HCT116 (cell line): Measurements from ENCODE around the gene PDE4A. TPM values are rescaled to one million over a fixed set of nuclear protein-coding genes. Genes with fewer than 3 reads are reported as not detected.

ENCODE experiments used
- ATAC-seq: fragments of 200-7000 bp; cut with Tn5 transposase; 2 replicates; pipeline ENCODE4 v1.9.1; 2020; ENCODE audit warnings: mild to moderate bottlenecking, moderate library complexity
- BruUV-seq: library from RNA; stranded (reverse); fragments of 400-500 nt; replicated peaks from 2 replicates; lab custom pipeline; 2021; lab: Mats Ljungman, UMichigan
- CTCF ChIA-PET: fragments of 300-600 bp; sonication (Branson Sonifier 250); formaldehyde crosslinking; loops from one replicate; lab custom pipeline; 2021; ENCODE audit warnings: antibody characterized with exemption; lab: Charles Lee
- POLR2A ChIA-PET: fragments of 300-600, 350-600 bp; sonication (Branson Sonifier 250); formaldehyde crosslinking; loops from one replicate; lab custom pipeline; 2021; ENCODE audit warnings: antibody characterized with exemption; lab: Charles Lee
- RAD21 ChIA-PET, 2 experiments: fragments of 300-600 bp; sonication (Branson Sonifier 250); formaldehyde crosslinking; loops; one replicate each; lab custom pipeline; 2023; ENCODE audit warnings: low total read pairs in 2 of 2; ENCODE audit not compliant: uncharacterized antibody in 2 of 2, unreplicated experiment in 2 of 2, low non-redundant PET in 1 of 2; lab: Charles Lee
- DNase-seq: peaks from one replicate; pipeline ENCODE4 v3.0.0-alpha.2; 2010; ENCODE audit warnings: low read depth, low spot score
- H2AFZ ChIP-seq: fragments of 200-600 bp; shearing (Covaris generic), sonication (generic); 2 replicates; pipeline ENCODE4 v1.6.1; 2017; ENCODE audit warnings: low read depth, mixed run types, mixed read lengths, antibody characterized with exemption, low read length; ENCODE audit not compliant: poor library complexity, severe bottlenecking
- H3K27ac ChIP-seq: 2 replicates; pipeline ENCODE4 v1.5.1; 2012; ENCODE audit warnings: low read depth, low read length
- H3K27me3 ChIP-seq: fragments of 200-600 bp; sonication (generic); 2 replicates; pipeline ENCODE4 v1.6.1; 2016; ENCODE audit warnings: mixed run types, low read length, mixed read lengths; ENCODE audit not compliant: insufficient read depth
- H3K36me3 ChIP-seq, 2 experiments: fragments of 200-500 bp in 1 of 2; fragments of 200-600 bp in 1 of 2; sonication (Bioruptor generic) in 1 of 2; sonication (generic) in 1 of 2; 2 replicates each; pipeline versions ENCODE4 v1.5.1 to v1.6.1; 2014 to 2016; ENCODE audit warnings: low read length in 2 of 2, inconsistent platforms in 1 of 2, mixed read lengths in 1 of 2, mixed run types in 1 of 2; ENCODE audit not compliant: insufficient read depth in 2 of 2, control insufficient read depth in 1 of 2
- H3K4me1 ChIP-seq, 2 experiments: fragments of 200-600 bp in 1 of 2; sonication (generic) in 1 of 2; 2 replicates each; pipeline versions ENCODE4 v1.5.1 to v1.6.1; 2012 to 2017; ENCODE audit warnings: low read length in 2 of 2, inconsistent platforms in 1 of 2, mild to moderate bottlenecking in 1 of 2, mixed read lengths in 1 of 2, mixed run types in 1 of 2, moderate library complexity in 1 of 2; ENCODE audit not compliant: insufficient read depth in 2 of 2, control insufficient read depth in 1 of 2
- H3K4me2 ChIP-seq: fragments of 200-600 bp; sonication (generic); 2 replicates; pipeline ENCODE4 v1.6.1; 2017; ENCODE audit warnings: mixed run types, low read length, mixed read lengths
- H3K4me3 ChIP-seq, 2 experiments: fragments of 200-600 bp in 1 of 2; sonication (generic) in 1 of 2; replicated peaks in 1 of 2; 2 replicates each; pipeline ENCODE4 v1.5.1; 2011 to 2016; ENCODE audit warnings: low read length in 2 of 2, control low read depth in 1 of 2, low read depth in 1 of 2, mild to moderate bottlenecking in 1 of 2, mixed read lengths in 1 of 2, mixed run types in 1 of 2
- H3K79me2 ChIP-seq: fragments of 200-600 bp; sonication (generic); 2 replicates; pipeline ENCODE4 v1.6.1; 2017; ENCODE audit warnings: mild to moderate bottlenecking, mixed run types, low read length, moderate library complexity, mixed read lengths; ENCODE audit not compliant: insufficient read depth
- H3K9ac ChIP-seq: fragments of 200-600 bp; sonication (generic); 2 replicates; pipeline ENCODE4 v1.6.1; 2016; ENCODE audit warnings: low read length, mixed read lengths
- H3K9me2 ChIP-seq: fragments of 200-600 bp; sonication (generic), shearing (Covaris generic); 2 replicates; pipeline ENCODE4 v1.6.1; 2017; ENCODE audit warnings: mixed run types, mild to moderate bottlenecking, moderate library complexity; ENCODE audit not compliant: insufficient read depth
- H3K9me3 ChIP-seq, 2 experiments: fragments of 200-500 bp in 1 of 2; fragments of 200-600 bp in 1 of 2; sonication (Bioruptor generic) in 1 of 2; sonication (generic) in 1 of 2; 2 replicates each; pipeline ENCODE4 v1.6.1; 2014 to 2017; ENCODE audit warnings: low read length in 2 of 2, mixed read lengths in 2 of 2, inconsistent platforms in 1 of 2, low read depth in 1 of 2, mild to moderate bottlenecking in 1 of 2, mixed run types in 1 of 2, moderate library complexity in 1 of 2; ENCODE audit not compliant: control insufficient read depth in 1 of 2, insufficient read depth in 1 of 2
- H4K20me1 ChIP-seq: fragments of 200-600 bp; sonication (generic), shearing (Covaris generic); 2 replicates; pipeline ENCODE4 v1.6.1; 2017; ENCODE audit warnings: mixed run types, mild to moderate bottlenecking, moderate library complexity; ENCODE audit not compliant: insufficient read depth
- ATF3 ChIP-seq: IDR thresholded peaks from 2 replicates; pipeline ENCODE4 v1.6.1; 2012
- CBX3 ChIP-seq: IDR thresholded peaks from 2 replicates; pipeline ENCODE4 v1.6.1; 2012; ENCODE audit warnings: low read depth
- CEBPB ChIP-seq: IDR thresholded peaks from 2 replicates; pipeline ENCODE4 v1.6.1; 2012; ENCODE audit warnings: low read depth
- ELF1 ChIP-seq: IDR thresholded peaks from 2 replicates; pipeline ENCODE4 v1.6.1; 2012; ENCODE audit warnings: low read depth, borderline replicate concordance
- EZH2phosphoT487 ChIP-seq: fragments of 200-600 bp; IDR thresholded peaks from 2 replicates; pipeline ENCODE4 v1.6.1; 2018; ENCODE audit warnings: antibody characterized with exemption, borderline replicate concordance
- JUND ChIP-seq: IDR thresholded peaks from 2 replicates; pipeline ENCODE4 v1.6.1; 2012
- MAX ChIP-seq: IDR thresholded peaks from 2 replicates; pipeline ENCODE4 v1.6.1; 2012
- POLR2A ChIP-seq: IDR thresholded peaks from 2 replicates; pipeline ENCODE4 v1.7.0; 2011; ENCODE audit warnings: borderline replicate concordance; ENCODE audit not compliant: insufficient read depth, insufficient read length; ENCODE audit errors: extremely low read depth
- POLR2AphosphoS5 ChIP-seq: IDR thresholded peaks from 2 replicates; pipeline ENCODE4 v1.6.1; 2011; ENCODE audit warnings: mild to moderate bottlenecking, low read depth, low read length, moderate library complexity
- REST ChIP-seq: IDR thresholded peaks from 2 replicates; pipeline ENCODE4 v1.6.1; 2012; ENCODE audit warnings: low read depth
- SIN3A ChIP-seq: IDR thresholded peaks from 2 replicates; pipeline ENCODE4 v1.6.1; 2012; ENCODE audit warnings: low read depth
- SP1 ChIP-seq: IDR thresholded peaks from 2 replicates; pipeline ENCODE4 v1.6.1; 2012; ENCODE audit warnings: low read depth
- TCF7L2 ChIP-seq: IDR thresholded peaks from 2 replicates; pipeline ENCODE4 v1.7.0; 2011; ENCODE audit warnings: borderline replicate concordance, inconsistent platforms; ENCODE audit not compliant: insufficient read depth, insufficient read length; ENCODE audit errors: extremely low read depth
- YY1 ChIP-seq: IDR thresholded peaks from 2 replicates; pipeline ENCODE4 v1.6.1; 2011; ENCODE audit warnings: low read length, low read depth, moderate library complexity, mild to moderate bottlenecking; ENCODE audit not compliant: insufficient replicate concordance; ENCODE audit errors: extremely low read depth
- ZFX ChIP-seq: fragments of 450-650 bp; IDR thresholded peaks from 2 replicates; pipeline ENCODE4 v1.6.1; 2017
- ZNF274 ChIP-seq: fragments of 200-500 bp; sonication (Bioruptor generic); IDR thresholded peaks from 2 replicates; pipeline ENCODE4 v1.6.1; 2014; ENCODE audit warnings: mild to moderate bottlenecking, low read depth, low read length, inconsistent platforms
- intact Hi-C: fragments of 100-400 bp; cut with micrococcal nuclease; formaldehyde crosslinking; loops from 2 replicates; pipeline ENCODE4 v1.10.0; 2022
- total RNA-seq: library from RNA; stranded (reverse); gene quantifications from one replicate; pipeline ENCODE4 v1.2.1, GENCODE V29; 2021; ENCODE audit not compliant: unreplicated experiment
- TF ChIP-seq, protein P1 (sequence below): IDR thresholded peaks from 2 replicates; pipeline ENCODE4 v1.6.1; 2011; ENCODE audit warnings: mild to moderate bottlenecking, low read length, moderate library complexity; ENCODE audit not compliant: insufficient replicate concordance; ENCODE audit errors: extremely low read depth

The PDE4A gene
- total RNA-seq, 1 experiment from 2014 or later: 33.7 TPM

- POLR2A ChIA-PET: no interaction called here
- RAD21 ChIA-PET: no interaction called here
Measured at GRCh38 chr19:10467104-10467706, 46.9 kb downstream of the PDE4A start.

More at GRCh38 chr19:10467104-10467706, 46.9 kb downstream of the PDE4A start:
- Histone ChIP-seq H3K4me1 (no peaks in the 10 kb centered on the region; a peak in 1 of 4 replicates), H3K27me3 (no peaks in the 10 kb centered on the region), H4K20me1 (no peaks in the 10 kb centered on the region), H3K79me2 (no peaks in the 10 kb centered on the region), H3K9me2 (no peaks in the 10 kb centered on the region)
- ATAC-seq (no peak), DNase-seq (no peak)
- CTCF ChIA-PET: no interaction called here
- intact Hi-C loops: no loop called here
- TF ChIP-seq SIN3A (no peak), ELF1 (no peak), MAX (no peak), REST (no peak), CEBPB (no peak), POLR2AphosphoS5 (no peak), EZH2phosphoT487 (no peak), POLR2A (no peak), ATF3 (no peak), JUND (no peak), SP1 (no peak), ZFX (no peak), TCF7L2 (no peak), YY1 (no peak), CBX3 (no peak), ZNF274 (no peak)
- TF ChIP-seq, protein P1, sequence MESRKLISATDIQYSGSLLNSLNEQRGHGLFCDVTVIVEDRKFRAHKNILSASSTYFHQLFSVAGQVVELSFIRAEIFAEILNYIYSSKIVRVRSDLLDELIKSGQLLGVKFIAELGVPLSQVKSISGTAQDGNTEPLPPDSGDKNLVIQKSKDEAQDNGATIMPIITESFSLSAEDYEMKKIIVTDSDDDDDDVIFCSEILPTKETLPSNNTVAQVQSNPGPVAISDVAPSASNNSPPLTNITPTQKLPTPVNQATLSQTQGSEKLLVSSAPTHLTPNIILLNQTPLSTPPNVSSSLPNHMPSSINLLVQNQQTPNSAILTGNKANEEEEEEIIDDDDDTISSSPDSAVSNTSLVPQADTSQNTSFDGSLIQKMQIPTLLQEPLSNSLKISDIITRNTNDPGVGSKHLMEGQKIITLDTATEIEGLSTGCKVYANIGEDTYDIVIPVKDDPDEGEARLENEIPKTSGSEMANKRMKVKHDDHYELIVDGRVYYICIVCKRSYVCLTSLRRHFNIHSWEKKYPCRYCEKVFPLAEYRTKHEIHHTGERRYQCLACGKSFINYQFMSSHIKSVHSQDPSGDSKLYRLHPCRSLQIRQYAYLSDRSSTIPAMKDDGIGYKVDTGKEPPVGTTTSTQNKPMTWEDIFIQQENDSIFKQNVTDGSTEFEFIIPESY: no peak
- TF ChIP-seq, all 23 proteins: peak for 0
- Histone ChIP-seq H3K4me2 (no peak overlapping the region), H3K27ac (no peak overlapping the region), H3K36me3 (peaks cover 11 to 15% of the 10 kb centered on the region in 2 experiments), H3K9ac (no peak overlapping the region), H3K9me3 (no peaks in the 10 kb centered on the region), H2AFZ (no peak overlapping the region), H3K4me3 (no peak overlapping the region)
- BruUV-seq: no TSS peak
